IPS-NIHi11 (cell line): ENCODE data around the gene NFX1.
"Not testable (repeated sequence)": the region's sequence is repeated elsewhere in the genome, so short reads cannot be mapped to it uniquely, and the experiment has no call there.

Experiments
- DNase-seq: peaks from one replicate; pipeline ENCODE4 v3.0.0; 2012; ENCODE audit warnings: mixed read lengths, low spot score

Gene NFX1

GRCh38 chr9:33364127-33364526 is 73.8 kb downstream of the NFX1 start:
- DNase-seq, result no peak

- not testable (repeated sequence) for DNase-seq
Observed at GRCh38 chr9:33364814-33365213, 74.5 kb downstream of the NFX1 start.

GRCh38 chr9:33366979-33367480 is 76.7 kb downstream of the NFX1 start:
- no peak for DNase-seq

- no peak for DNase-seq
Observed at GRCh38 chr9:33372900-33373299, 82.6 kb downstream of the NFX1 start.

GRCh38 chr9:33374190-33374589 is 83.9 kb downstream of the NFX1 start:
- no peak for DNase-seq

- peak; percentile 82 for DNase-seq
Observed at GRCh38 chr9:33374634-33375237, 84.4 kb downstream of the NFX1 start.

- peak; percentile 31 for DNase-seq
Observed at GRCh38 chr9:33375238-33375840, 85.0 kb downstream of the NFX1 start.

- DNase-seq, result no peak
Observed at GRCh38 chr9:33375841-33376321, 85.6 kb downstream of the NFX1 start.

GRCh38 chr9:33377089-33377715 is 86.9 kb downstream of the NFX1 start:
- no peak for DNase-seq

GRCh38 chr9:33378121-33378795 is 87.9 kb downstream of the NFX1 start:
- no peak for DNase-seq

GRCh38 chr9:33379666-33380389 is 89.5 kb downstream of the NFX1 start:
- no peak for DNase-seq

GRCh38 chr9:33380390-33381094 is 90.2 kb downstream of the NFX1 start:
- no peak for DNase-seq

GRCh38 chr9:33381231-33381791 is 91.0 kb downstream of the NFX1 start:
- DNase-seq, result peak; percentile 75

- DNase-seq, result not testable (repeated sequence)
Observed at GRCh38 chr9:33382397-33382796, 92.1 kb downstream of the NFX1 start.

- not testable (repeated sequence) for DNase-seq
Observed at GRCh38 chr9:33383396-33383795, 93.1 kb downstream of the NFX1 start.

- not testable (repeated sequence) for DNase-seq
Observed at GRCh38 chr9:33385536-33385935, 95.2 kb downstream of the NFX1 start.

- not testable (repeated sequence) for DNase-seq
Observed at GRCh38 chr9:33385979-33386640, 95.8 kb downstream of the NFX1 start.

GRCh38 chr9:33386641-33386996 is 96.3 kb downstream of the NFX1 start:
- DNase-seq, result not testable (repeated sequence)

- not testable (repeated sequence) for DNase-seq
Observed at GRCh38 chr9:33386998-33387397, 96.7 kb downstream of the NFX1 start.
